ENCODE results near the gene FOXC2.

The FOXC2 gene

GRCh38 chr16:86558355-86559193, 8.1 kb upstream of the FOXC2 start:
- FAIRE-seq, result no peak

- FAIRE-seq, result no peak
Measured at GRCh38 chr16:86559802-86560305, 6.8 kb upstream of the FOXC2 start.

GRCh38 chr16:86562356-86562755, 4.3 kb upstream of the FOXC2 start:
- no peak for FAIRE-seq

GRCh38 chr16:86563469-86564345, 2.9 kb upstream of the FOXC2 start:
- FAIRE-seq, result peak; percentile 93

- FAIRE-seq, result no peak
Measured at GRCh38 chr16:86565181-86565631, 1.4 kb upstream of the FOXC2 start.

- FAIRE-seq, result no peak
Measured at GRCh38 chr16:86565644-86566511, 751 bp upstream of the FOXC2 start.

- no peak for FAIRE-seq
Measured at GRCh38 chr16:86566966-86567700, 504 bp downstream of the FOXC2 start.

- no peak for FAIRE-seq
Measured at GRCh38 chr16:86567701-86568581, 1.3 kb downstream of the FOXC2 start.

- FAIRE-seq, result no peak
Measured at GRCh38 chr16:86568677-86569623, 2.3 kb downstream of the FOXC2 start.

- peak; percentile 76 for FAIRE-seq
Measured at GRCh38 chr16:86569701-86570447, 3.2 kb downstream of the FOXC2 start.

- FAIRE-seq, result no peak
Measured at GRCh38 chr16:86570558-86571529, 4.2 kb downstream of the FOXC2 start.

GRCh38 chr16:86571530-86571915, 4.9 kb downstream of the FOXC2 start:
- no peak for FAIRE-seq

GRCh38 chr16:86572041-86572521, 5.5 kb downstream of the FOXC2 start:
- FAIRE-seq, result no peak

GRCh38 chr16:86572606-86573005, 6.0 kb downstream of the FOXC2 start:
- FAIRE-seq, result no peak

- FAIRE-seq, result peak; percentile 21
Measured at GRCh38 chr16:86573215-86573614, 6.6 kb downstream of the FOXC2 start.

GRCh38 chr16:86573646-86574508, 7.2 kb downstream of the FOXC2 start:
- FAIRE-seq, result no peak
